HL-60 (cell line): Measurements from ENCODE around the gene MFSD6L.

Source experiments
- CTCF ChIP-seq: IDR thresholded peaks from one replicate; pipeline ENCODE4 v1.5.1; 2011; ENCODE audit warnings: low read length, control low read depth, inconsistent platforms; ENCODE audit not compliant: insufficient read depth
- GABPA ChIP-seq: IDR thresholded peaks from 2 replicates; pipeline ENCODE4 v1.6.1; 2012; ENCODE audit warnings: low read depth
- REST ChIP-seq: IDR thresholded peaks from 2 replicates; pipeline ENCODE4 v1.6.1; 2012; ENCODE audit warnings: low read depth; ENCODE audit not compliant: insufficient replicate concordance

- no peak for TF ChIP-seq REST
- no peak for TF ChIP-seq CTCF
- no peak for TF ChIP-seq GABPA
Observed at GRCh38 chr17:8782176-8782575, 17.0 kb downstream of the MFSD6L start.
